Fibroblast of upper back skin (primary cell): Measurements from ENCODE around the gene ENKUR.
"Not testable (repeated sequence)": the region's sequence is repeated elsewhere in the genome, so short reads cannot be mapped to it uniquely, and the experiment has no call there.

Experiments used
- DNase-seq: peaks from one replicate; pipeline ENCODE4 v3.0.0-alpha.2; 2013

The ENKUR gene

GRCh38 chr10:24969841-24970281, 46.1 kb downstream of the ENKUR start:
- peak; percentile 55 for DNase-seq

GRCh38 chr10:24968951-24969350, 47.0 kb downstream of the ENKUR start:
- not testable (repeated sequence) for DNase-seq

DNA sequence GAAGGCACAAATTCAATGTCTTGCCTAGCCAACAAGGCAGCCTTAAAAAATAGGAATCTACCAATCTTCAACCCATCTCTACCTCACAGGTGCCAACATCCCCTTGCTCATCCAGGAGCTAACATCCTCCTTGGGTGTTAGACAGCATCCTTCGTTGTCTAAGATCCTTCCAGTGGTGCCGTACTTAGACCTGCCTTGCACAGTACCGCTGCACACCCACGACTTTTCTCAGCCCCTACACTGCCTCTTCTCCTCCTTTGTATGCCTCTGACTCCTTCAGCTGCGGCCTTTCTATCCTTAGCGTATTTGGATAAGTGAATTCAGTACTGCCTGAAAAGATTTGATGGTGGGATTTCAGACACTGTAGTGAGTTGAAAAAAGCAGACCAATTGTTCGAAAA, 47.6 kb downstream of the ENKUR start:
- DNase-seq = no peak

GRCh38 chr10:24966962-24967481, 48.9 kb downstream of the ENKUR start:
- DNase-seq = no peak

GRCh38 chr10:24965051-24965450, 50.9 kb downstream of the ENKUR start:
- no peak for DNase-seq

DNA sequence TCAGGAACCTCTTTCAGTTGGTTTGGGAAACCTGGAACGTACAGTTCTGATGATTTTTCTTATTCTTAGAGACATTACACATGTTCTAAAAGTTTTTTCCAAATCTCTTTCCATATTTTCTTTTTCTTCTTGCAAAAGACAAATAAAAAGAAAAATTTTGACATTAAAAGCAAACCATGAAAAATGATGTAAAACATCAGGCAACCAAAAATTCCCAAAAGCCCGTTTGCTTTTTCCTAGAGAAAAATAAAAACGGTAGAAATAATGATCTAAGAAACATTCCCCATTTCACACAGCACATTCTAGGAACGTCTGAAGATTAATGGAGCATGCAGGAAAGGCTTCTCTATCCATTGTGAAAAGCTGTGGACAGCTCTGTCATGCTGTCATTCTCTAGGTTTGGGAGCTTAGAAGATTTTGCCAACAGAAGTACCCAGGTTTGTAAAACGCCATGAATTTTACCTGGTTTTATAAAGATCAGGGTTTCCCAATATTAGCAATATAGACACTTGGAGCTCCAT, 52.4 kb downstream of the ENKUR start:
- DNase-seq = no peak

- no peak for DNase-seq
Observed at GRCh38 chr10:24962995-24963394, 53.0 kb downstream of the ENKUR start.

DNA sequence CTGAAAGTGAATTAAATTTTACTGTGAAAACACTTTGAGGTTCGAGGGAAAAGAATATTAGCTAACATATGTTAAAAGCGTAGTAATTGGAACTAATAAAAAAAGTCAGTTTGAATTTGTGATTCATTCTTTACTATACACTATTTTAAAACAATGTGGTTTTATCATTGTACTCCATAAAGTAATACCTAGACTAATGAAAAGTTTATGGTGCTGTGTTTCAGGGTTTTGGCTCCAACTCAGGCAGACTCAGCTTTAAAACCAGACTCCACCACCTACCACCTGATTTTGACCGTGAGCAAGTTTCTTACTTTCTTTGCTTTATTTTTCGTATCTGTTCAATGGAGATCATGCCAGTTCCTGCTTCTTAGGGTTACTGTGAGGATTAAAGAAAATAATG, 54.4 kb downstream of the ENKUR start:
- no peak for DNase-seq

DNA sequence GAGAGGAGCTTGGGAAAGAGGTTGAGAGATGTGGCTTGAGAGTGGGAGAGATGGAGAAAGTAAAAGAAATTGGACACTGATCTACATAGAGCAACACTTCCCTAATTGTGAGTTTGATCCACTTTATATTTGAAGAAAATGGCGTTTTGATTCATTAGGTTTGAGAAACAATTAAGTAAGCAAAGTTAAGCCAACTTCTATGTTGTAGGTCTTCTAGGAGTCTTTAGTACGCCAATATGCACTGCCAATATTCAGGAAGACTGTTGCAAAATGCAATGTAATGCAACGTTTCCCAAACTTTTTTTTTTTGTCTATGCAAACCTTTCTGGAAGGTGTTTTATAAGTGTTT, 56.6 kb downstream of the ENKUR start:
- DNase-seq = no peak

- no peak for DNase-seq
Observed at GRCh38 chr10:24958721-24959381, 57.1 kb downstream of the ENKUR start.

DNA sequence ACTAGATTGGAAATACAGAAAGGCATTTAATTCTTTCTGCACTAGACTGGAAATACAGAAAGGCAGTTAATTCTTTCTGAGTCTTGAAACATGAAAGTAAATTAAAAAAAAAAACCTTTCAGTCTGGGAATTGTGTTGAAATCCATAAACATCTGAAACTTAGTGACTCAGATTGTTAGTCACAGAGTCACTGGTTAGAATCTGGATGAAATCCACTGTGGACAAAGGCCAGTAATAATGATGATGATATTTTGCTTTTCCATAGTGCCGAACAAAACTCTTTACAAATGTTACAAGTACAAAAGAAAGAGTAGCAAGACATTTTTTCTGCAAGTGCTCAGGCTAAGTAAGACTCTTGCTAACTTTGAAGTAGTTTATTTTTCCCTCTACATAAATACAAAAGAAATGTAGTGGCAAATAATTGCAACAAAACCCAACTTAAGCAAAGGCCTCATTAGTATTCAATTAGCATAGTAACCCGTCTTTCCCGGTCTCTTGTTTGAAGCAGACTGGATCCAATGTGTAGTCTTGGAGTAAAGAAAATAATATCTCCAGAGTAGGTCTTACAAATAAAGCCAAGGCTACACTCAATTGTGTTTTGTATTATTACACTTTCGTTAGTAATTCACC, 57.8 kb downstream of the ENKUR start:
- DNase-seq = peak; percentile 94

DNA sequence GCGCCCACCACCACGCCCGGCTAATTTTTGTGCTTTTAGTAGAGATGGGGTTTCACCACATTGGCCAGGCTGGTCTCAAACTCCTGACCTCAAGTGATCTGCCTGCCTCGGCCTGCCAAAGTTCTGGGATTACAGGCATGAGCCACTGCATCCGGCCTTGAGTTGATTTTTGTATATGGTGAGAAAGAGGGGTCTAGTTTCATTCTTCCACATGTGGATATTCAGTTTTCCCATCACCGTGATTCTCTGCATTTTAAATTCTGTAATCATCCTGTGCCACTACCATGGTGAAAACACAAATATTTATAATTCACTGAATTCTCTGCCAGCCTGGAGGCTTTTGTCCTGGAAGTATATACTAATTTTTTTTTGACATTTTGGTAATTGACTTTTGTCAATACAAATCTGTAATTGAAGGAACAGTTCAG, 58.3 kb downstream of the ENKUR start:
- DNase-seq = not testable (repeated sequence)

GRCh38 chr10:24953675-24954074, 62.3 kb downstream of the ENKUR start:
- no peak for DNase-seq

DNA sequence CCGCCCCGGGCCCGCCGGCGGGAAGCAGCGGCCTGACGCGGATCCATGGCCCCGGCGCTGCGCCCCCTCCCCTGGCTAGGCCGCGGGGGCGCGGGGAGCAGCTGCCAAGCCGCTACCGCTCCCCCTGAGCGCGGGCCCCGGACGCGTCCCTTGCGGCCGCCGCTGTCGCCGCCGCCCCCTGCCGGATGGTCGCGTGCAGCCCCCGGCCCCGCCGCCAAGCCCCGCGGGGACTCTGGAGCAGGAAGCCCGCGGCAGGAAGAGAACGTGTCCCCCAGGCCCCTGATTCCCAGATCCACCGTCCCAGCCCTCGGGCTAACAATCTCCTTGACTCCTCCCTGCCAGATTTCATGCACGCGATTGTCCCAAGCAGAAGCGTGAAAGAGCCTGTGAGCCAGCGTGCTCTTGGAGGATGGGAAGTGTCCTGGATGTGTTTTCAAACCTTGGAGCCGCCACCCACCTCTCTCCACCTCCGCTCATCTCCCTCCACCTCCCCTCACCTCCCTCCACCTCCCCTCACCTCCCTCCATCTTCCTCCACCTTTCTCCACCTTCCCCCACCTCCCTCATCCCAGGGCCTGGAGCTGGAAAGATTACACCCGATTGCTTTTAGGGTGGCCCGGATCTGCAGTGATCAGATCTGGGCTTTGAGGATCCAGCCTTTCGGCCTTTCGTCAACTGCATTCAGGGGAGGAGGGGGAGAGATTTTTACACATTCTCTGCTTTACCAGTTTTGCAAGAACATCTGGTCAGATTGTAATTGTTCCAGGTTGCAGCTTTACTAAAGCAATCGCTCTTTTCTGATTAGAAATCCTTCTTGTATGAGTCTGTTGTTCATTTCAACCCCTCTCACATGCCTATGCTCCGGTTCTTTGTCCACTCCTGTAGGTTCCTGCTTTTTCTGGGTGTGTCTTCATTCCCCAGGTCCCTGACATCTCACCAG, 63.0 kb downstream of the ENKUR start:
- DNase-seq = peak; percentile 73

DNA sequence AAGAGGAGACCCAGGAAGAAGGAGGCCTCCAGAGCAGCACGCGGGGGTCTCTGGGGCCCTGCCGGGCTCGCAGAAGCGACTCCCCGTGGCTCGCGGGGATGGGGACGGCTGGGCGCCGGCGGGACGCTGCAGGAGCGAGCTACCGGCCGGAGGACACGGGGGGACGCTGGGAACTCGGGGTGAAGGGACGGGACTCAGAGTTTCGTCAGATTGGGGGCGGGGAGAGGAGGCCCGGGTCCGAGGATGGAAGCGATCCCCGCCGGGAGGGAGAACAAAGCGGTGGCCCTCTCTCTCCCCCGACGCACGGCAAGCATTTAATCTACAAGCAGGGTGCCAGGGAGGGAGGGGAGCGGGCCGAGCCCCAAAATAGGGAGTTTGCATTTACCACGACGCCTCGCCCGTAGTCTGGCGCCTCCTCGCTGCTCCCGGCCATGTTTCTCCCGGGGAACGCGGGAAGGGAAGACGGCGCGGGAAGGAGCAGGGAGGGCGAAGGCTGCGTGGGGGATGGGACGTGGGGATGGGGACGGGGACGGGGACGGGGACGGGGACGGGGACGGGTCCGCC, 63.7 kb downstream of the ENKUR start, which contains the start of gene PRTFDC1:
Gene PRTFDC1, minus strand, starts transcription at position 464 of the 564 bp plus-strand sequence. Its CDS starts 31 bp downstream, at position 433.
- no peak for DNase-seq

- no peak for DNase-seq
Observed at GRCh38 chr10:24951201-24952142, 64.5 kb downstream of the ENKUR start.

- DNase-seq = no peak
Observed at GRCh38 chr10:24950439-24950838, 65.5 kb downstream of the ENKUR start.

- no peak for DNase-seq
Observed at GRCh38 chr10:24949616-24950015, 66.3 kb downstream of the ENKUR start.

DNA sequence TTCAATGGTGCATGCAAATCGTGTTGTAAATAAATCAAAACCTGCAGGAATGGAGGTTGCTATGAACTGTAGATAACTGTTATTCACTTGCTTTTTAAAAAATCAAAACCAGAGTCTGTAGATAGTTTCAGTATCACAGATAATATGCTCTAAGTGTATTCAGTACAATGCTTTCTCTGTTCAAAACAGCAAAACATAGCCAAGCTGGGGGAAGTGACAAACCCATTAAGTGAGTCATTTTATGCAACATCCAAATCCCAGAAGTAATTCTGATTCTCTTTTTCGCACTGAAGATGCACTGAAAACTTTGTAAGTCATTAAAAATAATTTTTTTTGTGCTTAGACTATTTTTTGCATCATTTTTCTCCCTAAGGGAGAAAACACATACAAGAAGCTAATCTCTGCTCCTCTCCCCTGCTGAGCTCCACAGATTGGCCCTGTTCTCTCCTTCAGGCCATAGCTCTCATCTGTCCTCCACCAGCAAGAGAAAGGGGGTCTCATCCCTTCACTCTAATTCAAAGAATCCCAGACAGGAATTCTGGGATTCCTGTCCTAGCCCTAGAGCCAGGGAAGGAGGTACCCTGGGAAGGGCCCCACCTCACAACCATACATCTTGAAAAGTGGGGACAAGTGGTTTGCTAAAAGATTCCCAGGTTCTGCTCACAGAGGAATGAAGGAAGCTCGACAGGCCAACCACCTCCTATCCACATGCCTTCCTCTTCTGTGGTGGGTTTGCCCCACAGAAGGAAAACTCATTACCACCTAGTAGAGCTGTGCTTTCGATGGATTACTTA, 68.5 kb downstream of the ENKUR start:
- peak; percentile 47 for DNase-seq

GRCh38 chr10:24944512-24945255, 71.3 kb downstream of the ENKUR start:
- DNase-seq = peak; percentile 79
